Uterus (tissue), 2 donors: ENCODE data around the gene B3GNT2.

Experiments used
- CTCF ChIP-seq, 4 experiments: fragments of 200-600 bp in 2 of 4; fragments of 450-650 bp in 2 of 4; sonication (generic) in 2 of 4; IDR thresholded peaks; one replicate each; pipeline ENCODE4 v1.5.1; 2016 to 2019; ENCODE audit warnings: antibody characterized with exemption in 4 of 4, mild to moderate bottlenecking in 2 of 4, moderate library complexity in 1 of 4
- POLR2A ChIP-seq, 2 donors: fragments of 450-650 bp; IDR thresholded peaks; one replicate each; pipeline ENCODE4 v1.6.1; 2016; ENCODE audit warnings: antibody characterized with exemption in 2 of 2, mild to moderate bottlenecking in 1 of 2, moderate library complexity in 1 of 2

- no peak for TF ChIP-seq CTCF (IDR thresholded peaks at IDR 0.05)
- TF ChIP-seq POLR2A (IDR thresholded peaks at IDR 0.05) = no peak
These were observed 44.6 kb upstream of the B3GNT2 start for GRCh38 chr2:62151306-62151638.
